Measurements from ENCODE around the gene GRIN2C. TPM values are rescaled to one million over a fixed set of nuclear protein-coding genes. Genes with fewer than 3 reads are reported as not detected.

GRIN2C gene
- total RNA-seq, 1 donor from 2014 or later: 0.12 TPM

- TF ChIP-seq CTCF (IDR thresholded peaks at IDR 0.05; ENCODE audit: partially characterized antibody, unreplicated experiment): no peak
- Mint-ChIP-seq H3K4me1 (ENCODE audit: low read depth, unreplicated experiment) (peaks cover 2% of the 10 kb centered on the region), H3K27me3 (ENCODE audit: unreplicated experiment) (peaks cover 1% of the 10 kb centered on the region), H3K36me3 (ENCODE audit: unreplicated experiment) (peaks cover 4% of the 10 kb centered on the region), H3K4me3 (ENCODE audit: unreplicated experiment) (no peak overlapping the region), H3K9me3 (ENCODE audit: unreplicated experiment) (peaks cover 4% of the 10 kb centered on the region), H3K27ac (ENCODE audit: unreplicated experiment) (no peak overlapping the region)
- no peak for DNase-seq
Measured at GRCh38 chr17:74797824-74798223, 61.9 kb downstream of the GRIN2C start.

- no peaks in the 10 kb centered on the region for H3K27me3 Mint-ChIP-seq (ENCODE audit: unreplicated experiment)
- H3K9me3 Mint-ChIP-seq (ENCODE audit: unreplicated experiment): peaks cover 2% of the 10 kb centered on the region
- peaks cover 2% of the 10 kb centered on the region for H3K4me1 Mint-ChIP-seq (ENCODE audit: low read depth, unreplicated experiment)
- no peak overlapping the region for H3K27ac Mint-ChIP-seq (ENCODE audit: unreplicated experiment)
- no peak for TF ChIP-seq CTCF (IDR thresholded peaks at IDR 0.05; ENCODE audit: partially characterized antibody, unreplicated experiment)
- H3K36me3 Mint-ChIP-seq (ENCODE audit: unreplicated experiment): peaks cover 4% of the 10 kb centered on the region
- H3K4me3 Mint-ChIP-seq (ENCODE audit: unreplicated experiment): no peak overlapping the region
- no peak for DNase-seq
Measured at GRCh38 chr17:74796866-74797265, 62.8 kb downstream of the GRIN2C start.

- Mint-ChIP-seq H3K9me3 (ENCODE audit: unreplicated experiment) (peaks cover 2% of the 10 kb centered on the region), H3K27me3 (ENCODE audit: unreplicated experiment) (peaks cover 3% of the 10 kb centered on the region), H3K4me1 (ENCODE audit: low read depth, unreplicated experiment) (peaks cover 2% of the 10 kb centered on the region), H3K27ac (ENCODE audit: unreplicated experiment) (peak overlapping the region; percentile 43), H3K36me3 (ENCODE audit: unreplicated experiment) (peaks cover 4% of the 10 kb centered on the region), H3K4me3 (ENCODE audit: unreplicated experiment) (no peak overlapping the region)
- no peak for DNase-seq
- no peak for TF ChIP-seq CTCF (IDR thresholded peaks at IDR 0.05; ENCODE audit: partially characterized antibody, unreplicated experiment)
Measured at GRCh38 chr17:74796211-74796610, 63.5 kb downstream of the GRIN2C start.

- H3K36me3 Mint-ChIP-seq (ENCODE audit: unreplicated experiment): peaks cover 4% of the 10 kb centered on the region
- no peaks in the 10 kb centered on the region for H3K9me3 Mint-ChIP-seq (ENCODE audit: unreplicated experiment)
- H3K27me3 Mint-ChIP-seq (ENCODE audit: unreplicated experiment): peaks cover 3% of the 10 kb centered on the region
- TF ChIP-seq CTCF (IDR thresholded peaks at IDR 0.05; ENCODE audit: partially characterized antibody, unreplicated experiment): no peak
- peak overlapping the region; percentile 43 for H3K27ac Mint-ChIP-seq (ENCODE audit: unreplicated experiment)
- DNase-seq: no peak
- peaks cover 2% of the 10 kb centered on the region for H3K4me1 Mint-ChIP-seq (ENCODE audit: low read depth, unreplicated experiment)
- H3K4me3 Mint-ChIP-seq (ENCODE audit: unreplicated experiment): no peak overlapping the region
Measured at GRCh38 chr17:74795327-74796020, 64.2 kb downstream of the GRIN2C start.

GRCh38 chr17:74792586-74793105 lies 67.0 kb downstream of the GRIN2C start:
- Mint-ChIP-seq H3K36me3 (ENCODE audit: unreplicated experiment) (no peaks in the 10 kb centered on the region), H3K4me1 (ENCODE audit: low read depth, unreplicated experiment) (peaks cover 2% of the 10 kb centered on the region), H3K27me3 (ENCODE audit: unreplicated experiment) (peaks cover 3% of the 10 kb centered on the region), H3K4me3 (ENCODE audit: unreplicated experiment) (no peak overlapping the region), H3K9me3 (ENCODE audit: unreplicated experiment) (no peaks in the 10 kb centered on the region), H3K27ac (ENCODE audit: unreplicated experiment) (no peak overlapping the region)
- no peak for TF ChIP-seq CTCF (IDR thresholded peaks at IDR 0.05; ENCODE audit: partially characterized antibody, unreplicated experiment)
- DNase-seq: no peak
